K562 (cell line): ENCODE data around the gene UBE2E1. TPM values are rescaled to one million over a fixed set of nuclear protein-coding genes. Genes with fewer than 3 reads are reported as not detected.

Experiments
- C11orf30 ChIP-seq: fragments of 450-650 bp; IDR thresholded peaks from 2 replicates; pipeline ENCODE4 v1.6.1; 2016; ENCODE audit warnings: low read depth, mild to moderate bottlenecking
- CBX5 ChIP-seq: IDR thresholded peaks from 2 replicates; pipeline ENCODE4 v1.6.1; 2014; ENCODE audit warnings: low read depth, borderline replicate concordance
- EGR1 ChIP-seq: fragments of 450-650 bp; conservative IDR thresholded peaks from 2 replicates; pipeline ENCODE4 v1.6.1; 2017; ENCODE audit warnings: mild to moderate bottlenecking
- FOXJ2 ChIP-seq: fragments of 200-800 bp; sonication (Bioruptor generic); IDR thresholded peaks from 2 replicates; pipeline ENCODE4 v1.6.1; 2016; ENCODE audit warnings: missing genetic modification characterization, missing compliant biosample characterization
- HNRNPLL ChIP-seq: fragments of 200-400 bp; formaldehyde crosslinking; IDR thresholded peaks from 2 replicates; pipeline ENCODE4 v1.6.1; 2017; ENCODE audit warnings: low read length, low read depth, mild to moderate bottlenecking; ENCODE audit not compliant: poor library complexity, severe bottlenecking
- RAD21 ChIP-seq, 2 experiments: fragments of 250-450 bp in 1 of 2; fragments of 450-650 bp in 1 of 2; sonication (Bioruptor Pico) in 1 of 2; formaldehyde crosslinking in 1 of 2; IDR thresholded peaks in 1 of 2; conservative IDR thresholded peaks in 1 of 2; 2 replicates each; pipeline versions ENCODE4 v1.4.0 to v1.8.0; 2020 to 2022; ENCODE audit warnings: mild to moderate bottlenecking in 2 of 2, moderate library complexity in 1 of 2
- RNF2 ChIP-seq: sonication (generic); IDR thresholded peaks from 2 replicates; pipeline ENCODE4 v1.6.1; 2016
- ZNF780A ChIP-seq: fragments of 250-450 bp; sonication (Bioruptor Pico); IDR thresholded peaks from 2 replicates; pipeline ENCODE4 v1.5.0; 2021; ENCODE audit warnings: mild to moderate bottlenecking
- ZZZ3 ChIP-seq: fragments of 450-650 bp; IDR thresholded peaks from 2 replicates; pipeline ENCODE4 v1.6.1; 2016; ENCODE audit warnings: antibody characterized with exemption, mild to moderate bottlenecking, moderate library complexity
- polyA plus RNA-seq, 8 experiments: library from polyadenylated mRNA; depleted of rRNA in 4 of 8; stranded (reverse) in 5 of 8; unstranded in 3 of 8; fragments of >200 nt; fragmentation: Nextera tagmentation in 2 of 8; fragmentation: Illumina TruSeq in 1 of 8; extraction: Ambion mirVana in 2 of 8; extraction: Trizol in 1 of 8; gene quantifications; 2 replicates each; pipeline versions ENCODE4 v1.2.1 to v1.2.3, GENCODE V29; 2011 to 2014; ENCODE audit warnings: inconsistent platforms in 1 of 8, missing spikeins in 1 of 8
- total RNA-seq, 7 experiments: library from RNA; depleted of rRNA in 6 of 7; stranded (reverse); fragments of >200 nt in 6 of 7; fragmentation: Illumina TruSeq in 2 of 7; extraction: Trizol in 2 of 7; gene quantifications; 2 replicates each; pipeline versions ENCODE4 v1.2.1 to v1.2.3, GENCODE V29; 2011 to 2021; ENCODE audit warnings: low replicate concordance in 1 of 7
- TF ChIP-seq, protein P1 (sequence below): fragments of 450-650 bp; IDR thresholded peaks from 2 replicates; pipeline ENCODE4 v1.6.1; 2018; ENCODE audit not compliant: partially characterized antibody
- TF ChIP-seq, protein P2 (sequence below): fragments of 450-650 bp; IDR thresholded peaks from 2 replicates; pipeline ENCODE4 v1.6.1; 2016; ENCODE audit warnings: low read depth
- TF ChIP-seq, protein P3 (sequence below), 2 experiments: fragments of 450-650 bp; IDR thresholded peaks; 2 replicates each; pipeline ENCODE4 v1.6.1; 2016

Gene UBE2E1
- total and polyA plus RNA-seq, 9 of the 15 experiments (the other 6 are each of a cell fraction or from before 2014, with no cell fraction given): 54.4 to 294 (median 165) TPM

DNA sequence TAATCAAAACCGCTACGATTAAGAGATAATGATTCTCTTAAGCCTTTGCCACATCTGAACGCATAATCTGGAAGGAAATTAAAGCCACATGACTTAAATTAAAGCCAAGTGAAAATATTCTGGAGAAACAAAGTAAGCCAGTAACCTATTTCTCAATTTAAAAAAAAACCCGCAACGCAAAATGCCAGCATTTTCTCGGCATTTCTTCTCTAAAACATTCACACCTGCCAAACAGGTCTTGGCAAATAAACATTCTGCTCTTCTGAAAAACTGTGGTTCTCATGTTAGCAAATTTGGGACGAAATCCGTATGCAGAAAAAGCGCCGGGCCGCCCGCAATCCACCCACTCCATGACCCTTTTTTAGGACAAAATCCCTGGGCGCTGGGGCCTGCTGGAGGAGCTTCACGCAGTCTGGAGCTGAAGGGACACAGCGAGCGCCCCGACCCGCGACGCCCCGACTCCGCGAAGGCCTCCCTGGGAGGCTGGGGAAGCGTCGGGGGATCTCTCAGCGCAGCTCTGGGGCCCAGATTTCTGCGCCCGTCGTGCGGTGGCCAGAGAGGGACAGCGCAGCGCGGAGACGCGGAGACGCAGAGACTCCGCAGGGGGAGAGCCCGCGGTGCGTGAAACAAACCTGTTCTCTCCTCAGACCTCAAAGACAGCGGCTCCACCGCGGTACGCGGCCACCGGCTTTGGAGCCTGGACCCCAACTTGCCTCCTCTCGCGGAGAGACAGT, 110.6 kb downstream of the UBE2E1 start (continued):
- TF ChIP-seq, protein P1, sequence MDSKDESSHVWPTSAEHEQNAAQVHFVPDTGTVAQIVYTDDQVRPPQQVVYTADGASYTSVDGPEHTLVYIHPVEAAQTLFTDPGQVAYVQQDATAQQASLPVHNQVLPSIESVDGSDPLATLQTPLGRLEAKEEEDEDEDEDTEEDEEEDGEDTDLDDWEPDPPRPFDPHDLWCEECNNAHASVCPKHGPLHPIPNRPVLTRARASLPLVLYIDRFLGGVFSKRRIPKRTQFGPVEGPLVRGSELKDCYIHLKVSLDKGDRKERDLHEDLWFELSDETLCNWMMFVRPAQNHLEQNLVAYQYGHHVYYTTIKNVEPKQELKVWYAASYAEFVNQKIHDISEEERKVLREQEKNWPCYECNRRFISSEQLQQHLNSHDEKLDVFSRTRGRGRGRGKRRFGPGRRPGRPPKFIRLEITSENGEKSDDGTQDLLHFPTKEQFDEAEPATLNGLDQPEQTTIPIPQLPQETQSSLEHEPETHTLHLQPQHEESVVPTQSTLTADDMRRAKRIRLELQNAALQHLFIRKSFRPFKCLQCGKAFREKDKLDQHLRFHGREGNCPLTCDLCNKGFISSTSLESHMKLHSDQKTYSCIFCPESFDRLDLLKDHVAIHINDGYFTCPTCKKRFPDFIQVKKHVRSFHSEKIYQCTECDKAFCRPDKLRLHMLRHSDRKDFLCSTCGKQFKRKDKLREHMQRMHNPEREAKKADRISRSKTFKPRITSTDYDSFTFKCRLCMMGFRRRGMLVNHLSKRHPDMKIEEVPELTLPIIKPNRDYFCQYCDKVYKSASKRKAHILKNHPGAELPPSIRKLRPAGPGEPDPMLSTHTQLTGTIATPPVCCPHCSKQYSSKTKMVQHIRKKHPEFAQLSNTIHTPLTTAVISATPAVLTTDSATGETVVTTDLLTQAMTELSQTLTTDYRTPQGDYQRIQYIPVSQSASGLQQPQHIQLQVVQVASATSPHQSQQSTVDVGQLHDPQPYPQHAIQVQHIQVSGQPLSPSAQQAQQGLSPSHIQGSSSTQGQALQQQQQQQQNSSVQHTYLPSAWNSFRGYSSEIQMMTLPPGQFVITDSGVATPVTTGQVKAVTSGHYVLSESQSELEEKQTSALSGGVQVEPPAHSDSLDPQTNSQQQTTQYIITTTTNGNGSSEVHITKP: peak; percentile 79
- peak; percentile 91 for TF ChIP-seq HNRNPLL
- peak in 1 of 2 experiments; percentile 5; a peak in 1 of 4 replicates for TF ChIP-seq RAD21 (CRISPR knock-in tag; conservative IDR thresholded peaks at IDR 0.05 in 1 of 2, IDR thresholded peaks at IDR 0.05 in 1 of 2)
- no peak for TF ChIP-seq ZNF780A (CRISPR knock-in tag)
- TF ChIP-seq ZZZ3: no peak
- TF ChIP-seq, protein P2, sequence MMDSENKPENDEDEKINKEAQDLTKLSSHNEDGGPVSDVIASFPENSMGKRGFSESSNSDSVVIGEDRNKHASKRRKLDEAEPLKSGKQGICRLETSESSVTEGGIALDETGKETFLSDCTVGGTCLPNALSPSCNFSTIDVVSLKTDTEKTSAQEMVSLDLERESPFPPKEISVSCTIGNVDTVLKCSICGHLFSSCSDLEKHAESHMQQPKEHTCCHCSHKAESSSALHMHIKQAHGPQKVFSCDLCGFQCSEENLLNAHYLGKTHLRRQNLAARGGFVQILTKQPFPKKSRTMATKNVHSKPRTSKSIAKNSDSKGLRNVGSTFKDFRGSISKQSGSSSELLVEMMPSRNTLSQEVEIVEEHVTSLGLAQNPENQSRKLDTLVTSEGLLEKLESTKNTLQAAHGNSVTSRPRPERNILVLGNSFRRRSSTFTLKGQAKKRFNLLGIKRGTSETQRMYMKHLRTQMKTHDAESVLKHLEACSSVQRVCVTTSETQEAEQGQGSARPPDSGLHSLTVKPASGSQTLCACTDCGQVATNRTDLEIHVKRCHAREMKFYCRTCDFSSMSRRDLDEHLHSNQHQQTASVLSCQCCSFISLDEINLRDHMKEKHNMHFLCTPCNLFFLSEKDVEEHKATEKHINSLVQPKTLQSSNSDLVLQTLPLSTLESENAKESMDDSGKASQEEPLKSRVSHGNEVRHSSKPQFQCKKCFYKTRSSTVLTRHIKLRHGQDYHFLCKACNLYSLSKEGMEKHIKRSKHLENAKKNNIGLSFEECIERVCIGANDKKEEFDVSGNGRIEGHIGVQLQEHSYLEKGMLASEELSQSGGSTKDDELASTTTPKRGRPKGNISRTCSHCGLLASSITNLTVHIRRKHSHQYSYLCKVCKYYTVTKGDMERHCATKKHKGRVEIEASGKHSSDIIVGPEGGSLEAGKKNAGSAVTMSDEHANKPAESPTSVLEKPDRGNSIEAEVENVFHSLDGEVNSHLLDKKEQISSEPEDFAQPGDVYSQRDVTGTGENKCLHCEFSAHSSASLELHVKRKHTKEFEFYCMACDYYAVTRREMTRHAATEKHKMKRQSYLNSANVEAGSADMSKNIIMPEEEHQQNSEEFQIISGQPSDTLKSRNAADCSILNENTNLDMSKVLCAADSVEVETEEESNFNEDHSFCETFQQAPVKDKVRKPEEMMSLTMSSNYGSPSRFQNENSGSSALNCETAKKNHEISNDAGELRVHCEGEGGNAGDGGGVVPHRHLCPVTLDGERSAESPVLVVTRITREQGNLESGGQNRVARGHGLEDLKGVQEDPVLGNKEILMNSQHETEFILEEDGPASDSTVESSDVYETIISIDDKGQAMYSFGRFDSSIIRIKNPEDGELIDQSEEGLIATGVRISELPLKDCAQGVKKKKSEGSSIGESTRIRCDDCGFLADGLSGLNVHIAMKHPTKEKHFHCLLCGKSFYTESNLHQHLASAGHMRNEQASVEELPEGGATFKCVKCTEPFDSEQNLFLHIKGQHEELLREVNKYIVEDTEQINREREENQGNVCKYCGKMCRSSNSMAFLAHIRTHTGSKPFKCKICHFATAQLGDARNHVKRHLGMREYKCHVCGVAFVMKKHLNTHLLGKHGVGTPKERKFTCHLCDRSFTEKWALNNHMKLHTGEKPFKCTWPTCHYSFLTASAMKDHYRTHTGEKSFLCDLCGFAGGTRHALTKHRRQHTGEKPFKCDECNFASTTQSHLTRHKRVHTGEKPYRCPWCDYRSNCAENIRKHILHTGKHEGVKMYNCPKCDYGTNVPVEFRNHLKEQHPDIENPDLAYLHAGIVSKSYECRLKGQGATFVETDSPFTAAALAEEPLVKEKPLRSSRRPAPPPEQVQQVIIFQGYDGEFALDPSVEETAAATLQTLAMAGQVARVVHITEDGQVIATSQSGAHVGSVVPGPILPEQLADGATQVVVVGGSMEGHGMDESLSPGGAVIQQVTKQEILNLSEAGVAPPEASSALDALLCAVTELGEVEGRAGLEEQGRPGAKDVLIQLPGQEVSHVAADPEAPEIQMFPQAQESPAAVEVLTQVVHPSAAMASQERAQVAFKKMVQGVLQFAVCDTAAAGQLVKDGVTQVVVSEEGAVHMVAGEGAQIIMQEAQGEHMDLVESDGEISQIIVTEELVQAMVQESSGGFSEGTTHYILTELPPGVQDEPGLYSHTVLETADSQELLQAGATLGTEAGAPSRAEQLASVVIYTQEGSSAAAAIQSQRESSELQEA: peak; percentile 55; the same call in 1 of the 2 replicates
- TF ChIP-seq, protein P3, sequence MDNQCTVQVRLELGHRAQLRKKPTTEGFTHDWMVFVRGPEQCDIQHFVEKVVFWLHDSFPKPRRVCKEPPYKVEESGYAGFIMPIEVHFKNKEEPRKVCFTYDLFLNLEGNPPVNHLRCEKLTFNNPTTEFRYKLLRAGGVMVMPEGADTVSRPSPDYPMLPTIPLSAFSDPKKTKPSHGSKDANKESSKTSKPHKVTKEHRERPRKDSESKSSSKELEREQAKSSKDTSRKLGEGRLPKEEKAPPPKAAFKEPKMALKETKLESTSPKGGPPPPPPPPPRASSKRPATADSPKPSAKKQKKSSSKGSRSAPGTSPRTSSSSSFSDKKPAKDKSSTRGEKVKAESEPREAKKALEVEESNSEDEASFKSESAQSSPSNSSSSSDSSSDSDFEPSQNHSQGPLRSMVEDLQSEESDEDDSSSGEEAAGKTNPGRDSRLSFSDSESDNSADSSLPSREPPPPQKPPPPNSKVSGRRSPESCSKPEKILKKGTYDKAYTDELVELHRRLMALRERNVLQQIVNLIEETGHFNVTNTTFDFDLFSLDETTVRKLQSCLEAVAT (IDR thresholded peaks at IDR 0.05): peak in 1 of 2 experiments; percentile 17; a peak in 1 of 4 replicates
- TF ChIP-seq EGR1: peak; percentile 39; the same call in 1 of the 2 replicates
- TF ChIP-seq FOXJ2 (tag): peak; percentile 74
- TF ChIP-seq CBX5: no peak
- no peak for TF ChIP-seq RNF2
- no peak for TF ChIP-seq C11orf30
